HG03558 (cell line): Measurements from ENCODE around the gene MEAF6.

Experiments
- ATAC-seq: cut with Tn5 transposase; IDR thresholded peaks from one replicate; pipeline ENCODE4 v1.9.1; 2021; ENCODE audit warnings: moderate number of reproducible peaks; ENCODE audit not compliant: unreplicated experiment; ENCODE audit errors: extremely low read depth

Gene MEAF6

GRCh38 chr1:37485902-37486679 lies 28.5 kb downstream of the MEAF6 start:
- ATAC-seq = no peak

GRCh38 chr1:37484325-37485051 lies 30.1 kb downstream of the MEAF6 start:
- no peak for ATAC-seq

GRCh38 chr1:37483785-37484184 lies 30.8 kb downstream of the MEAF6 start:
- no peak for ATAC-seq

DNA sequence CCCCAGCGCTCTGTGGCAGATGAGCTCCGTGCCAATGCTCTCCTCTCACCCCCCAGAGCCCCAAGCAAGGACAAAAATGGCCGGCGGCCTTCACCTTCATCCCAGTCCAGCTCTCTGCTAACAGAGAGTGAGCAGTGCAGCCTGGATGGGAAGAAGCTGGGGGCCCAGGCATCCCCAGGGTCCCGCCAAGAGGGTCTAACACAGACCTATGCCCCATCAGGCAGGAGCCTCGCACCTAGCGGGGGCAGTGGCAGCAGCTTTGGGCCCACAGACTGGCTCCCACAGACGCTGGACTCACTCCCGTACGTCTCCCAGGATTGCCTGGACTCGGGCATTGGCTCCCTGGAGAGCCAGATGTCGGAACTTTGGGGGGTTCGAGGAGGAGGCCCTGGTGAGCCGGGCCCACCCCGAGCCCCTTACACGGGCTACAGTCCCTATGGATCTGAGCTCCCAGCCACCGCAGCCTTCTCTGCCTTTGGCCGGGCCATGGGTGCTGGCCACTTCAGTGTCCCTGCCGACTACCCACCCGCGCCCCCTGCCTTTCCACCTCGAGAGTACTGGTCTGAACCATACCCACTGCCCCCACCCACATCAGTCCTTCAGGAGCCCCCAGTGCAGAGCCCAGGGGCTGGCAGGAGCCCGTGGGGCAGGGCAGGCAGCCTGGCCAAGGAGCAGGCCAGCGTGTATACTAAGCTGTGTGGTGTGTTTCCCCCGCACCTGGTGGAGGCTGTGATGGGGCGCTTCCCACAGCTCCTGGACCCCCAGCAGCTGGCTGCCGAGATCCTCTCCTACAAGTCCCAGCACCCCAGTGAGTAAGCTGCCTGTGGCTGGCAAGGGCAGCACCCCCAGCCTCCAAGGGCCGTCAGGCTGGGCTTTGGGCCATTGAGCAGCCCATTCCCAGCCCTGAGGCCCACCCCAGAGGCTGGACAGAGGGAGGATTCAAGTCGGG lies 31.5 kb downstream of the MEAF6 start:
- ATAC-seq = no peak

- no peak for ATAC-seq
Observed at GRCh38 chr1:37482004-37482785, 32.4 kb downstream of the MEAF6 start.

GRCh38 chr1:37481289-37482003 lies 33.1 kb downstream of the MEAF6 start:
- ATAC-seq = no peak

DNA sequence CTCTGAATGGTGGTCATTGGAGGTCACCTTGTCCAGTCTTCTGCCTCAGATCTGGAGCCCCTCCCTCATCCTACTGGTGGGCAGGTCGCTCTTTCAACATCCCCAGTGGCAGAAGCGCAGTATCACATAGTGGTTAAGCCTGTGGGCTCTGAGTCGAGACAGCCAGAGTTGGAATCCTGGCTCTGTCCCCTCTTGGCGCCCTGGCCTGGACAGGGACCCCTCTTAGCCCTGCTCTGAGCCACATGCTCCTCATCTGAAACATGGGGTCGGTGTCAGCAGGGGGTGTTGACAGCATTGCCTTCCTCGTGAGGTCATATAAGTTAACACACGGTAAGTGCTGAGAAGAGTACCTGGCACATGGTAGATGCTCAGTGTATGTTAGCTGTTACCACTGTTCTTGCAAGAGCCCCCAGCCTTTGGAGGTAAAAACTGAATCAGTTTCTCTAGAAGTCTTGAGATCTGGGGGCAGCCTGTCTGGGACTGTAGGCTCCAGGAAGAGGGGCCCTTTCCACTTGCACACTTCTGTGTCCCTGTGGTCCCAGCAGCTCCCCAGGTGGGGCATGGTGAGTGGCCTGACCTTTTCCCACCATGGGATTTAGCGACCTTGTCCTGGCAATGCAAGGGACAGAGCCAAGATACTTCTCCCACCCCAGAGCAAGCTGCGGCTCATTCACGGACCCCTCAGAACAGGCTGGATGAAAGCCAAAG lies 33.8 kb downstream of the MEAF6 start:
- no peak for ATAC-seq

DNA sequence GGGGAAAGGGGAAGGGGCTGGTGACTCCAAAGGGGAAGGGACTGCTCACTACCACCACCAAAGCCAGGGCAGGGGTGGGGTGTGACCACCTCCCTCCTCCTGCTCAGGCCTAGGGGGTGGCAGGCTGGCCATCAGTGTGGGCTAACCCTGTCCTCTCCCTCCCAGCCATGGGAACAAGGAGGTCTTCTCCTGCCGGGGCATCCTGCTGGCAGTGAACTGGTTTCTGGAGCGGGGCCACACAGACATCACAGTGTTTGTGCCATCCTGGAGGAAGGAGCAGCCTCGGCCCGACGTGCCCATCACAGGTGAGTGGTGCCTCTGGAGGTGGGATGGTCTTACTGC lies 34.5 kb downstream of the MEAF6 start:
- ATAC-seq = no peak

GRCh38 chr1:37479255-37480124 lies 35.1 kb downstream of the MEAF6 start:
- no peak for ATAC-seq

GRCh38 chr1:37478890-37479254 lies 35.7 kb downstream of the MEAF6 start:
- ATAC-seq = no peak

DNA sequence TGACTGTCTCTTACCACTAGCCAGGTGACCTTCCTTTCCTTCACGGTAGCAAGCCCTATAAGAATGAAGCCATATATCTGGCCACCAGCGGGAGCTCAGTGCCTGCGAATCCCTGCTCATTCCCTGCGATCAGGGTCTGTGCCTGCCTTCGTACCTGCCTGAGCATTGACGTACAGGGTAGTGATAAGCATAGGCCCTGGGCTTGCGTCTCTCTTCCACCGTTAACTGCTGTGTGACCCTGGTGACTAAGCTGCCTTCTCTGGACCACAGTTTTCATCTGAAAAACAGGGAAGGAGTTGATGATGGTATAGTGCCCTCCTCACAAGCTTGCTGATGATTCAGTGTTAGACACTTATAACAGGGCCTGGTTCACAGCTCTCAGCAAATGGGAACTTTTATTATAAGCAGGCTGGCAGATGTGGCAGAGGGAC lies 36.1 kb downstream of the MEAF6 start:
- ATAC-seq = no peak

- ATAC-seq = no peak
Observed at GRCh38 chr1:37477946-37478345, 36.6 kb downstream of the MEAF6 start.

GRCh38 chr1:37477198-37477931 lies 37.2 kb downstream of the MEAF6 start:
- ATAC-seq = no peak

- no peak for ATAC-seq
Observed at GRCh38 chr1:37476460-37477197, 37.9 kb downstream of the MEAF6 start.

GRCh38 chr1:37476087-37476452 lies 38.5 kb downstream of the MEAF6 start:
- no peak for ATAC-seq

GRCh38 chr1:37475380-37476086 lies 39.0 kb downstream of the MEAF6 start:
- ATAC-seq = no peak
